ENCODE results near the gene ATMIN.

- TF ChIP-seq CTCF (IDR thresholded peaks at IDR 0.05; ENCODE audit: low read length) (no peak), EZH2 (IDR thresholded peaks at IDR 0.05; ENCODE audit: borderline replicate concordance, low read length) (no peak)
These were observed 32.6 kb upstream of the ATMIN start for GRCh38 chr16:81003064-81003463.

Measured in OCI-LY1 (cell line).